Gastrocnemius medialis (tissue), 4 donors: ENCODE results near the gene ANKRD23. TPM values are rescaled to one million over a fixed set of nuclear protein-coding genes. Genes with fewer than 3 reads are reported as not detected.

Source experiments
- ATAC-seq, 2 donors: fragments of 150-250 bp; one replicate each; pipeline ENCODE4 v1.9.1; 2016
- DNase-seq, 2 donors: peaks; one replicate each; pipeline ENCODE4 v3.0.0-alpha.2; 2019
- H3K27ac ChIP-seq, 4 donors: fragments of 200-600 bp; sonication (generic); 1 replicate in 1 of 4; 2 replicates in 3 of 4; pipeline ENCODE4 v1.5.1; 2016 to 2018; ENCODE audit warnings: mild to moderate bottlenecking in 2 of 4, moderate library complexity in 1 of 4
- H3K27me3 ChIP-seq, 3 donors: fragments of 200-600 bp; sonication (generic) in 2 of 3; 1 replicate in 1 of 3; 2 replicates in 2 of 3; pipeline versions ENCODE4 v1.5.1 to v1.6.0; 2016 to 2019; ENCODE audit warnings: mild to moderate bottlenecking in 1 of 3, moderate library complexity in 1 of 3
- H3K36me3 ChIP-seq, 2 donors: fragments of 200-600 bp; sonication (generic) in 1 of 2; one replicate each; pipeline ENCODE4 v1.5.1; 2017 to 2018
- H3K4me1 ChIP-seq, 2 donors: fragments of 200-600 bp; sonication (generic) in 1 of 2; one replicate each; pipeline ENCODE4 v1.5.1; 2016 to 2017; ENCODE audit warnings: mild to moderate bottlenecking in 2 of 2
- H3K4me3 ChIP-seq, 4 donors: fragments of 200-600 bp; sonication (generic) in 3 of 4; 1 replicate in 1 of 4; 2 replicates in 3 of 4; pipeline ENCODE4 v1.5.1; 2016 to 2019; ENCODE audit warnings: mild to moderate bottlenecking in 2 of 4
- H3K9me3 ChIP-seq, 3 donors: fragments of 200-600 bp; sonication (generic) in 2 of 3; 1 replicate in 1 of 3; 2 replicates in 2 of 3; pipeline ENCODE4 v1.5.1; 2016 to 2019
- CTCF ChIP-seq, 5 experiments: fragments of 450-650 bp in 3 of 5; fragments of 200-600 bp in 2 of 5; sonication (generic) in 2 of 5; IDR thresholded peaks in 4 of 5; conservative IDR thresholded peaks in 1 of 5; 1 replicate in 4 of 5; 2 replicates in 1 of 5; pipeline ENCODE4 v1.5.1; 2016 to 2019; ENCODE audit warnings: antibody characterized with exemption in 5 of 5, mild to moderate bottlenecking in 3 of 5, moderate library complexity in 3 of 5
- POLR2A ChIP-seq, 2 donors: fragments of 450-650 bp; IDR thresholded peaks; one replicate each; pipeline ENCODE4 v1.6.1; 2017; ENCODE audit warnings: antibody characterized with exemption in 2 of 2, mild to moderate bottlenecking in 2 of 2, moderate library complexity in 2 of 2
- in situ Hi-C, 4 donors: fragments of 200-750 bp; cut with MboI; loops; one replicate each; pipeline versions ENCODE4 v1.15.0 to v1.8.0; 2017; ENCODE audit warnings: low sequenced_read_pairs in 4 of 4
- intact Hi-C: fragments of 100-400 bp; cut with DNase I; formaldehyde crosslinking; loops from one replicate; pipeline ENCODE4 v1.15.1; 2023; ENCODE audit warnings: low total_unique reads
- total RNA-seq, 4 donors: library from RNA; depleted of rRNA; stranded (reverse); fragments of >200 nt; gene quantifications; one replicate each; pipeline versions ENCODE4 v1.1.0 to v1.2.3, GENCODE V29; 2016

ANKRD23 gene
- total RNA-seq, 4 donors from 2014 or later, result 642 to 1,565 (median 923) TPM

GRCh38 chr2:96800061-96801004 is 43.5 kb downstream of the ANKRD23 start:
- ATAC-seq (no peak), DNase-seq (no peak)
- no peak overlapping the region for H3K4me3 ChIP-seq
- in situ Hi-C loops, result no loop called here
- H3K9me3 ChIP-seq, result no peaks in the 10 kb centered on the region
- no peaks in the 10 kb centered on the region for H3K27me3 ChIP-seq
- TF ChIP-seq CTCF (IDR thresholded peaks at IDR 0.05 in 4 of 5, conservative IDR thresholded peaks at IDR 0.05 in 1 of 5), result no peak
- intact Hi-C loops, result loop anchor here (2.0 to 5.0 kb wide), 4 partner anchors 30 to 253 kb away; partner anchors contain the start of genes CNNM4 and LMAN2L
- peak overlapping the region; percentile 84 to 90 (median 88) for H3K27ac ChIP-seq
- H3K4me1 ChIP-seq, result peaks cover 6 to 8% of the 10 kb centered on the region in 2 donors
- peaks cover 0 to 23% of the 10 kb centered on the region in 2 donors for H3K36me3 ChIP-seq

DNA sequence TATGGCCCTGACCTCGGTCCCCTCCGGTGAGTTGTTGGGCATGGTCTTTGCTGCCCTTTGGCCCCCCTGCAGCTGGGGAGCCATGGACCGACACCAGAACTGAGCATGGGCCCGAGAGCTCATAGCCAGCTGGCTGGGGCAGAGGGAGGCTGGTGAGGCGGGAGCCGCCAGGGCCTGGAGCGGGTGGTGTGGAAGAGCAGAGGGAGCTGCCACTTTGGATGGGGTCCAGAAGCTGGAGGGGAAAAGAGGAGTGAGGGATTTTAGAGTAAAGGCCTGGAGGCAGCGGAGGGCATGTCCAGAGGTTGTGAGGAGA is 44.2 kb downstream of the ANKRD23 start:
- H3K36me3 ChIP-seq, result peaks cover 0 to 23% of the 10 kb centered on the region in 2 donors
- TF ChIP-seq CTCF (IDR thresholded peaks at IDR 0.05 in 4 of 5, conservative IDR thresholded peaks at IDR 0.05 in 1 of 5), result no peak
- no peak for TF ChIP-seq POLR2A (IDR thresholded peaks at IDR 0.05)
- H3K4me1 ChIP-seq, result peaks cover 6 to 8% of the 10 kb centered on the region in 2 donors
- H3K4me3 ChIP-seq, result no peak overlapping the region
- intact Hi-C loops (no loop called here), in situ Hi-C loops (no loop called here)
- no peaks in the 10 kb centered on the region for H3K27me3 ChIP-seq
- H3K27ac ChIP-seq, result peak overlapping the region; percentile 84 to 90 (median 88)
- DNase-seq, result no peak
- no peaks in the 10 kb centered on the region for H3K9me3 ChIP-seq
- no peak for ATAC-seq

DNA sequence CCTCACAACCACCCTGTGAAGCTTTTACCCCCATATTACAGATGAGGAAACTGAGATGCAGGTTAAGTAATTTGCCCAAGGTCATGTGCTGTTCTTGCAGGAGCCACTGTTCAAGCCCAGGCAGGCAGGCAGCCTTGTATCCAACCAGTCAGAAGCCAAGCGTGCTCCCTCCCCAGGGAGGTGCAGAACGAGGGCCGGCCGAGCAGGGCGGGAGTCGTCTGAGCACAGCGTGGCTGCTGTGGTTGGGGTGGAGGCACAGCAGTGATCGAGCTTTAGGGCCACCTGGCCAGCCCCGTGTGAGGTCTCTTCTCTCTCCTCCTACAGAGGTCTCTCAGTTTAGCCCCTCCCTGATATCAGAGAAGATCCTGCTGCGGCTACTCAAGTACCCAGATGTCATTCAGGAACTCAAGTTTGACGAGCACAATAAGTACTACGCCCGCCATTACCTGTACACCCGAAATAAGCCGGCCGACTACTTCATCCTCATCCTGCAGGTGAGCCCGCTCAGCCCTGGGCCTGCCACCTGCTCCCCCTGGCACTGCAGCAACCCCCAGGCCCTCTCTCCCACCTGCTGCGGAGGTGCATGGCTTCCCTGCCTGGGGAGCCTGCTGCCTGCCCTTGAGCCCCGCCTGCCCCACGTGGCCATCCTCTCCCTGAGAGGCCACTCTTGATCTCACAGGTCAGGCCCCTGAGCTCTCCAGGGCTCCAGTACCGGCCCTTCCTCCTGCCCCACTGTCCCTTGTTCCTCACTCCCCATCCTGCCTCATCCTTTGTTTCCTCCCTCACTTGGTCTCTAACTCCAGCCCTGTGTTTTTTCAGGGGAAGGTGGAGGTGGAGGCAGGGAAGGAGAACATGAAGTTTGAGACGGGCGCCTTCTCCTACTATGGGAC is 44.8 kb downstream of the ANKRD23 start:
- no peak overlapping the region for H3K4me3 ChIP-seq
- ATAC-seq, result no peak

More for the DNA sequence above, 44.8 kb downstream of the ANKRD23 start:
- peak overlapping the region; percentile 84 to 90 (median 88) for H3K27ac ChIP-seq
- TF ChIP-seq POLR2A (IDR thresholded peaks at IDR 0.05) (no peak), CTCF (IDR thresholded peaks at IDR 0.05 in 4 of 5, conservative IDR thresholded peaks at IDR 0.05 in 1 of 5) (no peak)
- no peaks in the 10 kb centered on the region for H3K27me3 ChIP-seq
- H3K36me3 ChIP-seq, result peaks cover 0 to 23% of the 10 kb centered on the region in 2 donors
- intact Hi-C loops, result no loop called here
- no peaks in the 10 kb centered on the region for H3K9me3 ChIP-seq
- DNase-seq, result no peak
- in situ Hi-C loops, result no loop called here
- H3K4me1 ChIP-seq, result peaks cover 6 to 8% of the 10 kb centered on the region in 2 donors
